ENCODE data around the gene LIPG.

DNA sequence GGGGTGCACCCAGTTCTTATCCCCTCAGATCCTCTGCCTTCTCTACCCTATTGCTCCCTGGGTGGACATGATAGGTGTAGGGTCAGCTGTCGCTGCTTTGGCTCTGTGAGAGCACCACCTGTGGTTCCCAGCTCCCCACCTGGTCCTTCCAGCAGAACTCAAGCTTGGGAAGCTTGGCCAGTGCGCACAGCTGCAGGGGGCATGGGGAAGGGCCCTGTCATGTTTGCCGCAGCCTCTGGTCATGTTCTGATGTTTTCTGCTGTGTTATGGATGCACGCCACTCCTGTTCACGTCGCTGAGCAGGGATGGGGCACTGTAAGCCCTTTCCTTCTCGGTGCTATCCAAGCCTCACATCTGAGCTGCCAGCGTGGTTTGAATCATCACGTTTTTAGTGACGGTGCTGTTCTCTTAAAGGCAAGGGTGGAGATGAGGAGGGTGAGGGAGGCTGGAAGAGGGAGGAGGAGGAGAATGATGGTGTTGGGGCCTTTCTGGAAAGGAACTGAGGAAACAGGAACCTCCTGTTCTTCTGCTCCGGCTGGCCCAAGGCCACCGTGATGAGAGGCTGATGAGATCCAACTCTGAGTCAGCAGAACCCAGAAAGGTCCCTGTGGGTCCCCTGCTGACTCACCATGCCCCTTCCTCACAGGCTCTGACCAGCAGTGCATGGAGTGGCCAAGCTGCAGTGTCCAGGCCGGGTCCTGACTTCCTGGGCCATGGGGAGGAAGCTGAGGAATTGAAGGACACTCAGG, 78.0 kb downstream of the LIPG start:
- TF ChIP-seq POLR2A (IDR thresholded peaks at IDR 0.05): no peak
- TF ChIP-seq CTCF (IDR thresholded peaks at IDR 0.05): no peak

Data from esophagus squamous epithelium (tissue), 4 donors.